SKM-1 (cell line): ENCODE measurements around the gene ST8SIA1.

Experiments used
- DNase-seq: peaks from one replicate; lab custom pipeline; 2025; ENCODE audit not compliant: unreplicated experiment; lab: John Stamatoyannopoulos, UW

ST8SIA1 gene

DNA sequence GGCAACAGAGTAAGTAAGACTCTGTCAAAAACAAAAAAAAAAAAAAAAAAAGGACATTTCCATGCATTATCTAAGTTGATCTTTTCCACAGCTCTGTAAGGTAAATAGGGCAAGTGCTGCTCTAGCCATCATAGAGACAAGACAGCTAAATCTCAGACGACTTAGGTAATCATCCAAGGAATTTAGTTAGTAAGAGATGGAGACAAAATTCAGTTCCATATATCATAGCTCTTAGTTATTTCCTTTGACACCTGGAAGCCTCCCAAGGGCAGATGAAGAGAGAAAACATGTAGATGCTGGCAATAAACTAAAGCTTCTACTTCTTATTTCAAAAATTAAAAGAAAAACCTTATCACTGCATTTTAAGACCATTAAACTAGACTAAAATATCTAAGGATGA lies 48.7 kb downstream of the ST8SIA1 start:
- no peak for DNase-seq

DNA sequence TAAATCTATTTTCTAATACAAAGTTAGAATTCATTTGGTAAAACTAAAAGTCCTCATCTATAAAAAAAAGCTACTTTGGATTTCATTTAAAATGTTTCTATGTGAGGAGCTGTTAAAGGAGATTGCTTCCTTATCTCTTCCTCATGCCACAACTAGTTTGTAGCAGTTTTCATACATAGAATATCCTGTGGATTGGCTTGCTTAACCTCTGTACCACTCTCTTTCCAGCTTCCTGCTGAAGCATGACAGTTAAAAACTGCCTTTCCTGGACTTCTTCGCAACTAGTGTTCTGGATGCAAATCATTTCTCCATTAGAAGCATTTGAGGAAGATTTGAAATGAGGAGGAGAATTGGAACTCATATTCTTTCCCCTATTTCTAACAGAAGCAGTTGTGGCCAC lies 49.6 kb downstream of the ST8SIA1 start:
- DNase-seq: no peak

DNA sequence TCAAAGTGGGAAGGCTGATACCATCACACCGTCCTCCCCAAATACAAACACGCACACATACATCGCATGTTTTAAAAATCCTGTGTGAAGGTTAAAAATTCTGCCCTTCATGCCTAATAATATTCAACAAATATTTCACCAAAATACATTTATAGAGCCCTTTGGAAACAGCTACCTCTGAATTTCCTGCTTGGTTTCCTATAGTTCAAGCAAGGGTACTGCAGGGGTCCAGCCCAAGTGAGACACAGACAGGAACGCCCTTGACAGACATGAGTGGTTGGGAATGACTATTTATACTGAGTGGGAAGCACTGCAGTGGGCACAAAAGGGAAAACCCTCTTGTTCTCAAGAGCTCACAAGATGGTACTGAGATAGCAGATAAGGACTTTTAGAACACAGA lies 51.0 kb downstream of the ST8SIA1 start:
- DNase-seq: no peak

DNA sequence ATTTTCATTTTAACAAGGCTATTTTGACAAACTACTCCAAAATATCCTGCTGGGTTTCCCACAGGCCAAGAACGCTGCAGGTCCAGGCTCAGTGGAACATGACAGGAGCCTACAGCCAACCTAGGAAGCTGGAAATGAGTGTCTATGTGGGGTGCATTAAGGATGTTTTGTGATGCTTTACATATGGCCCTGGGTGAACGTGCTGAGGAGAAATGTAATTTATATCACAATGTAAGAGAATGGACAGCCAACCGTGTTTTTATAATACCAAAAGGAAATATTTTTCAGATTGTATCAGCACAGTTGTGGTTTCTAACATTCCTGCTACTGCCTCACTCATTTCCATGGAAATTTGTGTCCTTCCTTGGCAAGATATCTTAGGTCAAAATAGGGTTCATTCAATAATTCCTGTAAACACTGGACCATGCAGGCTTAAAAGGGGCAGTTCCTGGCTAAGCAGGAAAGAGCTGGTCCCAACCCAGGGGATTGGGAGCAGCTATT lies 51.5 kb downstream of the ST8SIA1 start:
- no peak for DNase-seq

DNA sequence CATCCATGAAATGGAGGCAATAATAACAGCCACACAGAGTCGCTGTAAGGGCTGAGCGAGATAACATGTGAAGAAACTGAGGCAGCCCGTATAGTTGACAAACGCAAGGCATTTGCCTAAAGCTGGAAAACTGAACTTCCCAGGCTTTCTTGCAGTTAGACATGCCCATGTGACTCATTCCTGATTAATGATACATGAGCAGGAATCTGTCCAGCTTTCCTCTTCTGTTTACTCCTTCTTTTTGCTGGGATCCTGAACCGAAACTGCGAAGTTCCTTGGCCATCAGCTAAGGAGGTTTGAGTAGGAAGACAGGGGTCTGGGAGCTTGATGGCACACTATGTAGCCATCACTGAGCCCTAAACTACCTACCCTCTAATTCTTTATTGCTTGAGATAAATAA lies 52.2 kb downstream of the ST8SIA1 start:
- DNase-seq: no peak

DNA sequence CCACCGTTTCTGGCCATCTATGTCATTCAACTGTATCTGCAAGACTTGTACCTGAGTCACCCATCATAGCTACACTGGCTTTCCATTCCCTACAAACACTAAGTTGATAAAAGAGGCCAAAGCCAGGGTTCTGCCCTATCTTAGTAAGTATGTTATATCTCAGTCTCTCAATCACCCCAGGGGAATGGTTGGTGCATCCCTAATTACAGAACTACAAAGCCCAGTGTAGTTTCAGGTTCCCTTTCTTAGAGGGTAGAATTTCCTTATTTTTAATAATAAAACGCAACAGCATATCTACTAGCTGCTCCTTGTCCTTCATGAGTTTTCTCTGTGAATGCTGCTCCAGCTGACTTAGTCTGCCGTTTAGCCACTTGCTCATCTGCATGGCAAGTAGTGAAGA lies 57.6 kb downstream of the ST8SIA1 start:
- no peak for DNase-seq

DNA sequence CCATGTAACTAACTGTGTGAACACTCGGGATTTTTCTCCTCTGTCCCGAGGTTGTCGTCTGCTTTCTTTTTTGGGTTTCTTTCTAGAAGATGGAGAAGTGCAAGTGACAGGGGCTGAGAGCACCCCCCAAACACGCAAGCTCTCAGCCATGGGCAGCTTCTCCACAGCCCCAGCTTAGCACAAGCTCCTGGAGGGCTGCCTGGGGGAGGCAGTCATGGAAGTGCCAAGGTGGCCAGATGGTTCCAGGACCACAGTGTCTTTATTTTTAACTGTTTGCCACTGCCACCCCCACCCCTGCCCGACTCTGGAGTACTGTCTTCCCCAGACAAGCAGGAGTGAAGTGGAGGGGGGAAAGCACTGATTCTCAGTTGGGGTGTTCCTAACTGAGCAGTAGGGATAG lies 58.2 kb downstream of the ST8SIA1 start:
- DNase-seq: no peak

DNA sequence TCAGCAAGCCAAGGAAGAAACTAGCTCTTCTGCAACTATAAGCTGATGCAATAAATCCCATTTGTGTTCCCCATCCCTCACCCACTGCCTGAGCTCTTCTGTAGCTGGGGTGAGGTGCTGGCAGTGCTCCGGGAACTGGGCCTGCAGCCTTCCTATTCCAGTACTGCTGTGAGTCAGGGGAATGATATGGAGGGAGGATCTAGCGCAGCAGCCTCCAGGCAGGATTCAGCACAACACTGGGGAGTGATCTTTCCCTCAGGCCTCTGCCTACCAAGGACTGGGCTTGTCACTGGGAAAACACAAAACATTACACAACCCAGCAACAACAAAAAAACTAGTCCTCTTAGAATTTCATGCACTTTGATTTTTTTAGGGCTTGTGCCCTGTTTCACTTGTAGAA lies 58.7 kb downstream of the ST8SIA1 start:
- no peak for DNase-seq

DNA sequence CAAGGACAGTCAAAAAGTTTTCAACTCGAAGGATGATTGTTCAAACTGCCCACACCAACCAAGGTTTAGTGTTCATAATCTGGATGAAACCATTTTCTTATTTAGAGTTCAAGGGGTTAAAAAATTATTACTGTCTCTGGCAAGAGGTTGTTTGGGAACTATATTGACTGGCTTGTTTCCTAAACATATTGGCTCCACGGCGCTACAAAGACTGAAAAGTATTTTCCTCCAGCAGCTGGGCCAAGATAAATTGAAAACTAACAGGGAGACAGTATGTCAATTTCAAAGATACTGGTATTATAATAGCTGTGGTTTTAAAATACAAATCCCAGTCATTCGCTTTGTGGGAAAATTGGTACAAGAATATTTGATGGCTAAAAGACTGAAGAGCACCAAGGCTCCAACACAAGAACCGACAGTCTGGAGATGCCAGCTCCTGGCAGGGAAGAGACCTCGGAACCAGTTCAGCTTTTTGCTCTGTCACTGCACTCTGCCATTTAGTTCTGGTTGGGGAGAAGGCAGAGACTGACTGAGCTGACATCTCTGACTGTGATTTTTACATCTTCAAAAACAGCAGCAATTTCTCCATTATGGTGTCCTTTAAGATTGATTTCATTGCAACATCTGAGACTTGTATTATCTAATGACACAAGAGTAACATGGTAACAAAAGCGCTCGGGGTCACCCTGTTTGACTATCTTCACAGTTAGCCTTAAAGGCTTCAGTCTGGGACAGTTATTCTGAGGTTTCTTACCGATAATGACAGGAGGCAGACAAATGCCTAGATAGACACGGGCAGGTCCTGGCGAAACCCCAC lies 62.0 kb downstream of the ST8SIA1 start:
- no peak for DNase-seq

DNA sequence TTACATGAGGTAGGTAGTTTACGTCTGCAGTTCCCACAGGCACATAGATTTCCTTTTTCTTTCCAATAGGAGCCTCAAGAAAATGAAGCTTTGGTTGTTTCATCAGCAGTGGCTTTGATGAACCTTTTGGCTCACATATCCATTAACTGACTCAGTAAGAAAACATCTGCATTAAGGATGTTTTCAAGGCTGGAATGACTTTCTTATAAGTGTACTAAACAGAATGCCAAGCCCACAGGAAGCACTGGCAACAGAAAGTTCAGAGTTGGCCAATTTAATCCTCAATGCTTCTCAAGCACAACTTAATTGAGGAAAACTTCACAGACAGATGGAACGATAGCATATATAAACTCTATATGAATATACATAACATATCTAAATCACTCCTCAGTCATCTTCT lies 63.5 kb downstream of the ST8SIA1 start:
- no peak for DNase-seq

DNA sequence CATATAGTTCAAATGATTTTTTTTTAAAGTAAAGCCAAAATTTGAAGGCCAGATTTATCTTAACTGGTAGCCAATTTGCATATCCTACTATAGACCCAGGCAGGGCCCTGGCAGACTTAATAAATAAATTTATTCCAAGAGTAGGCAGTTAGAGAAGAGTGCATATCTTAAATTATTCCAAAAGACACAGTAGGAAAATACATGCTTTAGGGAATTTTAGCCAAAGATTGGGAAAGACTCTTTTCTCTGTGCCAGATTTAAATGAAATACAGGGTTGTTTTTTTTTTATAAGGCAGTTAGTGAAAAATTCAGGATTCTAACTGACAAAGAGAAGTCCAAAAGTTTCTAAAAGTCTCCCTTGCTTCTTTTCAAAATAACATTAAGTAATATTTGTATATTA lies 65.5 kb downstream of the ST8SIA1 start:
- DNase-seq: no peak

DNA sequence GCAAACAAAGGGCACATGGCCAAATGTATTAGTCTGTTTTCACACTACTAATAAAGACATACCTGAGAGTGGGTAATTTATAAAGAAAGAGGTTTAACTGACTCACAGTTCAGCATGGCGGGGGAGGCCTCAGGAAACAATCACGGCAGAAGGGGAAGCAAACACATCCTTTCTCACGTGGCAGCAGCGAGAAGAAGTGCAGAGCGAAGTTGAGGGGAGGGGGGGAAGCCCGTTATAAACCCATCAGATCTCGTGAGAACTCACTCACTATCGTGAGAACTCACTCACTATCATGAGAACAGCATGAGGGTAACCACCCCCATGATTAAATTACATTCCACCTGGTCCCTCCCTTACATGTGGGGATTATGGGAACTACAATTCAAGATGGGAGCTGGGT lies 66.1 kb downstream of the ST8SIA1 start:
- no peak for DNase-seq

DNA sequence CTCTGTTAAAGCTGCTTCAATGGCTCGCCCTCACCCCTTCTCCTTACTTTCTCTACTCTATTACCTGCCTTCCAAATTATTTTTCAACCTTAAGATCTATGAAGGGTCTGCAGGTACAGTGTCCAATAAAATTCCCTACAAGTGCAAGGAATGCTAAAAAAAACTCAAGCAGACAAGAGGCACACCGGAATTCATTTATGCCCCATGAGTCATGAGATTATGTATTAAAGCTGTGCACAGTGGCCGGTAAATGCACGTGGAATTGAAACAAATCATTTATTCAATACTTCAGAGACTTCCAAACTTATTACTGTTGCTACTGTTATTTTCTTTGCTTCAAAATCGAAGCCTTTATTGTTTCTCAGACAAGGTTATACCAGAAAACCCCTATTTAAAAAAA lies 68.4 kb downstream of the ST8SIA1 start:
- DNase-seq: no peak

DNA sequence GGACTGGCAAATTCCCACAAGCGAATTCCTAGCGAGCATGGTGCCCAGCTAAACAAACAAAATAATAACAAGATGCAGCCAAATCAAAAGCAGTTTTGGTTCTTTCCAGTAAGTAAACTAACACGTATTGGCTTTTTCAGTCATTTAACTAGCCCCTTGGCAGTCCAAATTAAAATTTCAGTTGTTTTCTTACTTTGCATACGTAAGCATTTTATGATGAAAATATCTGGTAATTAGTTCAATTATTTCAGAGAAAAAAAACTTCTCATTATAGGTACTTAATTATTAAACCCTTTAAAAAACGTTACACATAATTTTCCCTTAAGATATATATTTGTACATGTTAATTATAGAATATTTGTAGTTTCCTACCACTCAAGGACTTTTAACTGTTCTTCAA lies 70.1 kb downstream of the ST8SIA1 start:
- DNase-seq: no peak

DNA sequence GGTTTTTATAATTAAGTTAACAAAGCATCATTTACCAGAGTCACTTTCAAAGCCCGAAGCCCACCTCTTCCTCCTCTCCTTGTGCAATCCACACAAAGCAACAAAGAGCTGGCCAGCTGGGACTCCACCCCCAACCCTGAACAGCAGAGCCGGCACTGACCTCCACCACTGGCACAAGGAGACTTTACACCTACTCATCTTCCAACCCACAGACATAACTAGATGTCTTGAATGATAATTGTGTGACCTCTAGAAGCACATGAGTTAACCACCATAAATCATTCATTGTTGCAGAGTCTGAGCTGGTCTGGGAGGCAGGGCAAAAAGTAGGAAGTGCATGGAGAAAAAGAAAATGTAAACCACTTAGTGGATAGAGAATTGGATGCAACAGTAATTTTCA lies 72.2 kb downstream of the ST8SIA1 start:
- no peak for DNase-seq

DNA sequence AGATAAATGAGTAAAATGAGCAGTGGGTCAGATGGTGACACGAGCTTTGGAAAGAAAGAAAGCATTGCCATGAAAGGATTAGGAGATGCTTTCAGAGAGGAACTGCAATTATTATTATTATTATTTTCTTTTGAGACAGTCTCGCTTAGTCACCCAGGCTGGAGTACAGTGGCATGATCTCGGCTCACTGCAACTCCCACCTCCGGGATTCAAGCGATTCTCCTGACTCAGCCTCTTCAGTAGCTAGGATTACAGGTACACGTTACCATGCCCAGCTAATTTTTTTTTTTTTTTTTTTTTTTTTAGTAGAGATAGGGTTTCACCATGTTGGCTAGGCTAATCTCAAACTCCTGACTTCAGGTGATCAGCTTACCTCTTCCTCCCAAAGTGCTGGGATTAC lies 77.4 kb downstream of the ST8SIA1 start:
- no peak for DNase-seq

DNA sequence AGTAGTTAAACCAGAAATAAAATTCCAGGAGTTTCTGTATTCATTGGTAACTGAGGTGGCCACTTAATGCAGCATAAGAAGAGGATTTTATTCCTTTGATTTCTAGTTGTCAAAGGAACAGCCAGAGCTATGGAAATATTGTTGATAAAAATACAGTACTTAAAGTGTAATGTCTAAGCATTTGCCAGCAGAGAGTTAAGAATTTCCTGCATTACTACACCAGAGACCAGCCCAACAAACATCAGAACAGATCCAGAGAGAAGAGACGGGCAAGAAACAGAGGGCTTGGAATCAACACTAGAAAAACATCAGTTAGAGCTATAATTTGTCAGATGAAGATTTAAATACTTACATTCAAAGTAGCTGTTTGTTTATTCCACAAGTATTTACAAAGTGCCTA lies 77.9 kb downstream of the ST8SIA1 start:
- DNase-seq: no peak

DNA sequence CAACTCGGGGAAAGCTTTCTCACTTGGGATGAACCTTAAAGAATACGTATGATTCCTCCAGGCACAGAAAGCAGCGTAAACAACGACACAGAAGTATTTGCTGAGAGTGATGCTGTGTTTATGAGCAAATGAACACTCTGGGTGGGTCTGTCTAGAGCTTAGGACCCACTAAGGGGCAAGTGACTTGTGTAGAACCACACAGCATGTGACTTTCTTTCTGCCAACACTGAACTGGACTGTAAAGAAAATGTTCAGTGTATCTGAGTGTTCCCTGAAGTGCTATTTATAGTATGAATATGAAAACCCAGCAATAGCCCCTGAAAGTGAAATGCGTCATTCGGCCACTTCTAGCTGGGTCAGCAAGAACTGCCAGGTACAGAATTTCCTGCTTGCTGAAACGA lies 78.5 kb downstream of the ST8SIA1 start:
- DNase-seq: no peak

DNA sequence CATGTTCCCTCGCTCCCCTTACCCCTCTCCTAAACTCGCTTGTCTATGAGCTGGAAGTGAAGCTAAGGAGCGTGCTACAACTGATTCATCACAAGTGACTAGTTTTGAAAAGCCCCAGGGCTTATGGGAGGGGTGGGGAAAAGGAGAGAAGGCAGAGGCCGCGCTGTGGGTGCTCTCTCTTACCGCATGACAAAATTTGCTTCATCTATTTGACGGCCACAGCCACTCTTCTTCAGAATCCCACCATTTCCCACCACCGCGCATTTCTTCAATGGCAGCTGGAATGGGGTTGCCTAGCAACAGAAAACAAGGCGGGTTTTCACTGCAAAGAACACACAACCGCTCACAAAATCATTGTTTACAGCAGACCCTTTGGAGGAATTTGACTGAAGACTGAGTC lies 79.4 kb downstream of the ST8SIA1 start:
- DNase-seq: no peak

DNA sequence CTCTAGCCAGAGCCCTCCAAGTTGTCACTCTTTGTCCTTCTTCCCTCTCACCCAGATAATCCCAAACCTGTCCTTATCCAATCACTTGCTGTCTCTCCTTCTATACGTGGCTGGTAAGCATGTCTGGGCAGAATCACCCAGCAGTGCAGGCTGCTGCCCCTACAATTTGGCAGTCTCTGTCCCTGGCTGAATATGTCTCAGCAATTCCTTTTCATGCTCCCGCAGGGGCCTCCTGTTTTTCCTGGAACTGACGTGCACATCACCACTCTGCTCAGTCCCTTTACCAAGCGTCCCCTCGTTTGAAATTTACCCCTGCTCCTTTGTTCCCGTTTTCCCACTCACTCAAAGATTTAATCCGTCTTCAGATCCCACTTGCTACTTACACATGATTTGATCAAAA lies 80.0 kb downstream of the ST8SIA1 start:
- no peak for DNase-seq

DNA sequence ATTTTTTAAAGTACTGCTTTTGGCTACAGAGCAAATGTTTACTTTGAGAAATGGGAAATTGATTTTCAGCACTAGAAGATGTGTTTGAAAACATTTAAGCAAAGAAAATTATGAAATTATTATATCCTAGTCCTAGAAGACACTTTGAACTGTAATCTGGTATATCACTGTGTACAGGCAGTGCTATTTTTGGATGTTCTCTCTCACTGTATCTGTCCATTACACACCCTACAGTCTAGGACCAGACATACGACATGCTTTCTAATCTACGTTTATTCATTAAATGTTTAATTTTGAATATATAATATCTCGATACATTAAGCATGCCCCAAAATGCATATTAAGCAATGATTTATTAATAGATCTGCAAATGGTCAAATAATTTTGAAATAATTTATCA lies 82.5 kb downstream of the ST8SIA1 start:
- DNase-seq: no peak

DNA sequence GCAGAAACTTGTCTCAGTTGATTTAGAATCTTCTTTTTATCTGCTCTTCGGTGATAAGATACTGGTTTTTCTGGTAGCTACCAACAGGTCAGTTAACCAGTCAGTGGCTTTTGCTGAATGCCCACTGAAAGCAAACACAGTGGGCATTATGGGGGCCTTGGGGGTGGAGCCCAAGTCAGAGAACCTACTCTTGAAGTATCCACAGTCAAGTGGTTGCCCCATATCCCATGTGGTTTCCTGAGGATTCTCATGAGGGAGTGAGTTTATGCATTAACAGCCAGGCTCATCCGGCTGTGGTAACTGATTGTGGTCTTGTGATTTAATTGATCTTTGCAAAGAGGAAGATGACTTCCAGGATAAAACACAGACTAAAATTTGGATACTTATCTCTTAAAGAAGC lies 83.7 kb downstream of the ST8SIA1 start:
- no peak for DNase-seq

DNA sequence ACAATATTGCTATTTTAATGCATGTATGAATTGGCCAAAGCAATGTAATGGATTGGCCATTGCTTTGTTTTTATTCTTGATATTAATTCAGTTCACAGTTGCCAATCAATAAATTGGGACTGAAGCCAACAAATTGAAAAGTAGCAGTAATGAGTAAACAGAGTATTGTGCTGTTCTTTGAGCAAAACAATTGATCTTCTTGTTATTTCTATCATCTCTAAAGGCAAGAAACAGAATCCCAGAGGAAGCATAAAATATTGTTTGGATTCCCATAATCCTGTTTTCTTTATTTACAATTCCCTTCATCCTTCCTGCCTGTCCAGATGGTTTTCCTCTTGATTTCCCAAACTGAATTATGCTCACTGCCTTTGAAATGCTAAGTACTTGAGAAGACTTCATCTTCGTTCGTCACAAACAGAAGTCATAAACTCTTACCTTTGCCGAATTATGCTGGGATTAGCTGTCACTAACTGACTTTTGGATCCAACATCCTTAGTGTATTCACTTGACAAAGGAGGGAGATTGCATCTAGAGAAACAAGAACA lies 85.9 kb downstream of the ST8SIA1 start:
- DNase-seq: no peak
